IPS-18c (cell line): ENCODE results near the gene SCD.

Source experiments
- H3K4me3 ChIP-seq: 2 replicates; pipeline ENCODE4 v1.7.0; 2013; ENCODE audit warnings: low read depth, mild to moderate bottlenecking, low read length, moderate library complexity; ENCODE audit not compliant: insufficient read depth
- H3K9me3 ChIP-seq: one replicate; pipeline ENCODE4 v1.6.1; 2013; ENCODE audit warnings: mild to moderate bottlenecking, low read length, moderate library complexity; ENCODE audit not compliant: control insufficient read depth, insufficient read depth

The SCD gene

DNA sequence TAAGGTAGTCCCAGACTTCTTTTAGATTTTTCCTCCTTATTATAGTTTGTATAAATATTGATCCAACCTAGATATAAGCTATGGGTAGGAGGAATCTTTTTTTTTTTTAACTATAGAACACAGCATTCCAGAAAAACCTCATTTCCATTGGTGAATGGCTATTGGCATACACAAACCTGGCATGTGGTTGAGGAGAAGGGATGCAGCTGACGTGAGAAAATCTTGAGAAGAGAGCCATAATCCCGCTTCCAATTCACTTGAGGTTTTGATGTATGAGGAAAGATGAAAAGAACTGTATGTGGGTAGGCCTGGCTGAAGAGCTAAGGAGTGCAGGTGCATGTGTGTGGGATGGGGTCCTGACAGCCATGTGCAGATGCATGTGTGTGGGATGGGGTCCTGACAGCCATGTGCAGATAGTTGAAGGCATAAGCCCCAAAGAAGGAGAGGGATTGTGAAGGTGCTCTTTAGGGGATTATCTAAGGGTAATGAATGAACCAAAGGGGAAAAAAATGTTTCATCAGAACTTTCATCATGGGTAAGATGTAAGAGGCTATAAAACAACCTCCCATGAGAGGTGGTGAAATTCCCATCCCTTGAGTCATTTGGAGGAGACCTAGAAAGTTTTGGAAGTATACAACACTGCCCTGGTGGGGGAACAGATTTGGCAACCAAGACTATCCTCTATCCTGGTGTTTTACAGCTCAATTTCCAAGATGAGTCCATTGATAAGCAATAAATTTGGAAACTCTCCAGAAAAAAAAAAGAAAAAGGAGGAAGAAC, 13.2 kb upstream of the SCD start:
- Histone ChIP-seq H3K4me3 (no peak overlapping the region), H3K9me3 (peaks cover 3% of the 10 kb centered on the region)

GRCh38 chr10:100334762-100335161, 12.3 kb upstream of the SCD start:
- no peak overlapping the region for H3K4me3 ChIP-seq
- H3K9me3 ChIP-seq, result peaks cover 3% of the 10 kb centered on the region

GRCh38 chr10:100338434-100339036, 8.5 kb upstream of the SCD start:
- no peak overlapping the region for H3K4me3 ChIP-seq

GRCh38 chr10:100339236-100339635, 7.8 kb upstream of the SCD start:
- H3K9me3 ChIP-seq, result no peaks in the 10 kb centered on the region
- no peak overlapping the region for H3K4me3 ChIP-seq

More at GRCh38 chr10:100338434-100339036, 8.5 kb upstream of the SCD start:
- no peaks in the 10 kb centered on the region for H3K9me3 ChIP-seq

DNA sequence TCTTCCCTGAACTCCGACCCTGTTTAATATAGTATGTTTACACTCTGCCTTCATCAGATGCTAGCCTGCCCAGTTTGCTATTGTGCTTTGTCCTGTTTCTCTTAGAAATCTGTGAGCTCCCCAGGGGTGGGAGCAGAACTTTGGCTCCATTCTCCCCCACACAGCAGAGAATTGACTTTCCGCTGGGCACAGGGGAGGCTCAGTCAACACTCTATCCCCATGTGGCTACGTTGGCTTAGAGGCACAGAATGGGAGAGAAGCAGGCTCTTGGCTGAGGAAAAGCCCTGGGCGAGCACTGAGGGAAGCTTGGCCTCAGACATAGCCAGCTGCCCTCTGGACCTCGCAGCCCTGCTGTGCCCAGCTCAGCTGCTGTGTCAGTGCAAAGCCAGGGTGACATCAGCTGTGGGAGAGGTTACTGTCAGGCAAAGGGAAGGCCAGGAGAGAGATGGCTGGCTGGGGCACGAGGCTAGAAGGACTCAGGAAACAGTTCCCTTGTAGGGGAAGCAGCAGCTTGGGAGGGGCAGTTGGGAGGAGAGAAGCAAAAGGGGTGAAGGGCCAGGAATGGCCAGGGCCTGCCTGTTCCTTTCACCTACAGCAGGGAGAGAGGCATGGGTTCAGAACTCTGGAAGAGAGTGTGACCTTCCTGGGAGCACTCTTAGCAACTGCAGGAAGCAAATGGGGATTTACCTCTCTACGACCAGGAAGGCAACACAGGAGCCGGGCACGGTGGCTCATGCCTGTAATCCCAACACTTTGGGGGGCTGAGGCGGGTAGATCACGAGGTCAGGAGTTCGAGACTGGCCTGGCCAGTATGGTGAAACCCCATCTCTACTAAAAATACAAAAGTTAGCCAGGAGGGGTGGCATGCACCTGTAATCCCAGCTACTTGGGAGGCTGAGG, 5.8 kb upstream of the SCD start:
- no peak overlapping the region for H3K4me3 ChIP-seq
- no peaks in the 10 kb centered on the region for H3K9me3 ChIP-seq

DNA sequence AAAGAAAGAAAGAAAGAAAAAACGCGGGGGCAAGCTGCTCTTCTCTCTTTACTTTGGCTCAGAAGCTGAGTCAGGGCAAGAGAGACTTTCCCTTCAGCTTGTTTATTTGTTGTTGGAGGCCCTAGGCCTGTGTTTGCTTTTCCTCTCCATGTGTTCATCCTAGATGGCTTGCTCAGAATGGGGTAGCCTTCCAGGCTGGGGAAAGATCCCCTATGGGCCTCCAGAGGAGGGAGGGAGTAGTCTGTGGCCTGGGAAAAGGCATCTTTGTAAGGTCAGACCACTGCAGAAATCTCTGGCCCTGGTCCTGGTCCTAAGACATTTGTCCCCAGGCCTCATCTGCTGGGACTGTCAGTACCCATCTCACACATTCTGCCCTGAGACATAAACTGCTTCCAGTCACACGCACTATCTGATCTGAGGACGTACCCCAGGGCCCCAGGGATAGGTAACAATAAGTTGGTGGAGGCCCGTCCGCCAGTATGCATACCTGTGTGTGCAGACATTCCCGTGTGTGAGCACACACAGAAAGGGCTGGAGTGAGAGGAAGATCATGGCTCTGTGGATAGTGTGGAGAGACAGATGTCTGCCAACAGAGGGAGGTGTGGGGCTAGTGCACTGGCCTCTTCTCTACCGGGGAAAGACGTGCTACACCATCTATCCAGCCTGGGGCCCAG, 4.9 kb upstream of the SCD start:
- no peaks in the 10 kb centered on the region for H3K9me3 ChIP-seq

DNA sequence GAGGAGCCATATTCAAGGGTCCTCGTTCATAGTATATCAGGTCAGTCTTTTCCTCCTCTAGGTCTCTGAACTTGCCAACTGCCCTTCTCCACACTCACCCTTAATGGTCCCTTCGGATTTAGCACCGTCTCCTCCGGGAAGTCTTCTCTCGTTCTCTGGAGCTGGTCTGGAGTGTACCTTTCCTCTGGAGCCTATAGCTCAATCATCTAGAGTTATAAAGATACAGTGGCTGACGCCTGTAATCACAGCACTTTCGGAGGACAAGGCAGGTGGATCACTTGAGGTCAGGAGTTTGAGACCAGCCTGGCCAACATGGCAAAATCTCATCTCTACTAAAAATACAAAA, 4.4 kb upstream of the SCD start:
- H3K9me3 ChIP-seq, result no peaks in the 10 kb centered on the region
- no peak overlapping the region for H3K4me3 ChIP-seq

More for the DNA sequence above, 4.9 kb upstream of the SCD start:
- H3K4me3 ChIP-seq, result no peak overlapping the region

DNA sequence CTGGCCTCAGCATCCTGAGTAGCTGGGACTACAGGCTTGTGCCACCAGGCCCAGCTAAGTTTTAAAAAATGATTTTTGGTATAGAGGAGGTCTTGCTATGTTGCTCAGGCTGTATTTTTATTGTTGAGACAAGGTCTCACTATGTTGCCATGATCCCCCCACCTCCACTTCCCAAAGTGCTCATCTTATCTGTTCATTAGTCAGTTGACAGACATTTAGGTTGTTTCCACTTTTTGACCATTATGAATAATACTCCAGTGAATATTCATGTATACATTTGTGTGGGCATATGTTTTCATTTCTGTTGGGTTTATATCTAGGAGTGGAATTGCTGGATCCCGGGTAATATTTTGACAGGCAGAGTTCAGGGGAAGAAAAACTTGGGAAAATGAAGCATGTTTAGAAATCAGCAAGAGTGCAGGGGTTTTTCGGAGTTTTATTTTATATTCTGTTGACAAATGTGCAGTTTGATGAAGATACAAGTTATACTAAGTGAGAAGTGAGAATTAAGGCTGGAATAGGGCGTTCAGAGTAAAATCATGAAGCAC, 2.7 kb upstream of the SCD start:
- no peak overlapping the region for H3K4me3 ChIP-seq
- no peaks in the 10 kb centered on the region for H3K9me3 ChIP-seq

DNA sequence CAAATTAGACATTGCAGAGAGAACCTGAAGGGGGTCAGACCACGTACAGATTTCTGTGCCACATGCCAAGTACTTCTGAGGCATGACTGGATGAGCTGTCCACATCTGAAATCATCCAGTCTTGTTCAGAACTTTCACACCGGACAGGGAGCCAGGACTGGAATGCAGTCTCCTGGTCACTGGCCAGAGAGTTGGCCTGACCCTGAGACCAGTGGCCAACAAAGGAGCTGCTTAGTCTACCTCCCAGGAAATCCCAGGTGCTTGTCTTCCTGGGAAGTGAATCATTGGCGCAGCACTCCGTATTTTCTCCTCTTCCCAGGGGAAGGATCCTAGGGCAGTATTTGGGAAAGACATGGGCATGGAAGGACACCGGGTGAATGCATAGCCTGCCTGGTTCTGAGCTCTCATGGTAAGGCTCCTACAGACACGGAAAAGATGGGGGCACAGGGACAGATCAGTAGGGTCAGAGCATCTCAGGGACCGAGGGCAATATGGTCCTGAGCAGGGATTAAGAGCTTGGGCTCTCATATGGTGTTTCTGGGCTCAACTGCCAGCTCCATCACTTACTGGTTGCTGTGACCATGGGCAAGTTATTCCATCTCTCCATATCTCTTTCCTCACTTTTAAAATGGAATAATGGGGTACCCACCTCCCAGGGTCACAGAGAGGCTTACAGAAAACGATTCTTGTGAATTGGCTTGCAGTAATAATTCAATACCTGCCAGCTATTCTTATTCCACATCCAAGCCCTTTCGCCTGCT, 1.3 kb upstream of the SCD start:
- Histone ChIP-seq H3K9me3 (no peaks in the 10 kb centered on the region), H3K4me3 (peak overlapping the region; percentile 96)

- peak overlapping the region; percentile 96 for H3K4me3 ChIP-seq
- no peaks in the 10 kb centered on the region for H3K9me3 ChIP-seq
Measured at GRCh38 chr10:100346351-100346764, 675 bp upstream of the SCD start.

GRCh38 chr10:100347568-100348195, 649 bp downstream of the SCD start:
- Histone ChIP-seq H3K9me3 (no peaks in the 10 kb centered on the region), H3K4me3 (peak overlapping the region; percentile 96)

DNA sequence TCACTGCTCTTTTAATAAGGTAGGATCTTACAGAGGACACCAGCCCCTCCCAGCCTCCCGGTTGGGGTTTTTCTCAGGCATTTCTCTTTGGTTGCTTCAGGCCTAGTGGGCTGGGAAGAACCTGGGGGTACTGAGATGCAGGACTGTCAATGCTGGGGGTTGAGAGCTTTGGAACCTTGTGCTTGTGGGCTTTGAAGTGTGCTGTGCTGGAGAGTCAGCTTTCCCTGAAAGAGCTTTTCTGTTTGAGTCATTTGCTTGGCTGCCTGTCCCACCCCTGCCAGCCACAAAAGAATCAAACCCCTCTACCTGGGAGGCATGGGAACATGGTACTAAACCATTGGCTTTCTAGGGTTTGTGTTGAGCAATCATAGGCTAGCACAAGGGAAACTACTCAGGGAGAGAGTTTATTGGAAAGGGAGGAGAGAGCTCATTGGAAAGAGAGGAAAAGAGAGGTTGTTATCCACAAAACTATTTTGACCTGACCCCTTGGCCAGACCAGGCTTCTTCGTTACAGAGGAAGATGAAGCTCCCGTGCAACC, 1.4 kb downstream of the SCD start:
- Histone ChIP-seq H3K9me3 (no peaks in the 10 kb centered on the region), H3K4me3 (peak overlapping the region; percentile 96)

- Histone ChIP-seq H3K9me3 (no peaks in the 10 kb centered on the region), H3K4me3 (peak overlapping the region; percentile 96)
Measured at GRCh38 chr10:100349087-100349486, 2.1 kb downstream of the SCD start.

GRCh38 chr10:100349672-100350071, 2.6 kb downstream of the SCD start:
- Histone ChIP-seq H3K4me3 (peak overlapping the region; percentile 96), H3K9me3 (no peaks in the 10 kb centered on the region)

DNA sequence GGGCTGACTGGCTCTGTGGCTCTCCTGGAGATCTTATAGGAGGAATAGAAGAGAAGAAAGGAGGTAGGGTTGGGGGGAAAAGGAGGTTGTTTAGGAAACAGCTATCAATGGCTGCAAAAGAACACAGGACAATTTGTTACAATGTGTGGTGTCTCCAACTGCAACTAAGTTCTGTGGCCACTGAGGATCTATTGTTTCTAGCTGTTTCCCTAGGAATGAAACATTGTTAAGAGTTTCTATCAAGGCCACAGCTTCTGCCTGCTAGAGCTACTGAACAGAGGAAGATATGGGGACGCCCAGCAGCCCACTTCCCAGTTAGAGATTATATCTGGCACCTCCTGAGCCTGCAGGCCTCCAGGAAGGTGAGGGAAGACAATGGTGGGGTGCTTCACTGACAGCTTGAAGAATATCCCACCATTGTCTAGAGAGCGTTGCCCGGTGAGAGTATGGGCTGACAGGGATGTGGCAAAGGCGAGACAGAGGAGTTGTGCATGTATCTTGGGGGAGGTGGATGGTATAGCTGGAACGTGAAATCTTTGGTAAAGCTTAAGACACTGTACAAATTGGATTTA, 4.0 kb downstream of the SCD start:
- Histone ChIP-seq H3K4me3 (no peak overlapping the region), H3K9me3 (no peaks in the 10 kb centered on the region)
